ENCODE results near the gene OR6C4.
"Not testable (repeated sequence)": the region's sequence is repeated elsewhere in the genome, so short reads cannot be mapped to it uniquely, and the experiment has no call there.

The OR6C4 gene

GRCh38 chr12:55548756-55549155, 646 bp upstream of the OR6C4 start:
- Histone ChIP-seq H3K27me3 (ENCODE audit: control insufficient read depth, insufficient read depth, low read length) (no peaks in the 10 kb centered on the region), H3K4me2 (ENCODE audit: low read length) (no peak overlapping the region)

DNA sequence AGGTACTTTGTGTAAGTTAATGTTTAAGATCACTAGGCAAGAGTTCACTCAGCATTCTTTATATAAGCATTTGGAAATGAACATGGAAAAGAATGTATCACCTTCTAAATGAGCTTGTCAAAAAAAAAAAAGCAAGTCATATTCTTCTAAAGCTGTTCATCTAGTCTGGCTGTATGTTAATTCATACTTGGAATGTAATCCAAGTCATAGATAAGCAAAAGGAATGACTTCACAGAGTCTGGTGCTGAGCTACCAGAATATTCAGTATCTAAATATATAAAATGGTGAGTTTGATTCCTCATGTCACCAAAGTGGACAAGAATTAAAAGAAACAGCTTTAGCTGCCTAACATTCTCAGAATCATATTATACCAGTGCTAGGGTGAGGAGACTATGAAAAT, 4.9 kb downstream of the OR6C4 start:
- Histone ChIP-seq H3K4me2 (ENCODE audit: low read length) (no peak overlapping the region), H2AFZ (no peak overlapping the region), H3K9me3 (ENCODE audit: control insufficient read depth, low read length) (no peaks in the 10 kb centered on the region), H3K79me2 (no peaks in the 10 kb centered on the region), H3K4me1 (peaks cover 4% of the 10 kb centered on the region), H3K27ac (no peak overlapping the region), H3K36me3 (ENCODE audit: control insufficient read depth, insufficient read depth, low read length) (no peaks in the 10 kb centered on the region), H3K9ac (no peak overlapping the region), H3K4me3 (ENCODE audit: low read depth, low read length) (no peak overlapping the region), H3K27me3 (ENCODE audit: control insufficient read depth, insufficient read depth, low read length) (no peaks in the 10 kb centered on the region)
- TF ChIP-seq, protein P1, sequence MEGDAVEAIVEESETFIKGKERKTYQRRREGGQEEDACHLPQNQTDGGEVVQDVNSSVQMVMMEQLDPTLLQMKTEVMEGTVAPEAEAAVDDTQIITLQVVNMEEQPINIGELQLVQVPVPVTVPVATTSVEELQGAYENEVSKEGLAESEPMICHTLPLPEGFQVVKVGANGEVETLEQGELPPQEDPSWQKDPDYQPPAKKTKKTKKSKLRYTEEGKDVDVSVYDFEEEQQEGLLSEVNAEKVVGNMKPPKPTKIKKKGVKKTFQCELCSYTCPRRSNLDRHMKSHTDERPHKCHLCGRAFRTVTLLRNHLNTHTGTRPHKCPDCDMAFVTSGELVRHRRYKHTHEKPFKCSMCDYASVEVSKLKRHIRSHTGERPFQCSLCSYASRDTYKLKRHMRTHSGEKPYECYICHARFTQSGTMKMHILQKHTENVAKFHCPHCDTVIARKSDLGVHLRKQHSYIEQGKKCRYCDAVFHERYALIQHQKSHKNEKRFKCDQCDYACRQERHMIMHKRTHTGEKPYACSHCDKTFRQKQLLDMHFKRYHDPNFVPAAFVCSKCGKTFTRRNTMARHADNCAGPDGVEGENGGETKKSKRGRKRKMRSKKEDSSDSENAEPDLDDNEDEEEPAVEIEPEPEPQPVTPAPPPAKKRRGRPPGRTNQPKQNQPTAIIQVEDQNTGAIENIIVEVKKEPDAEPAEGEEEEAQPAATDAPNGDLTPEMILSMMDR (IDR thresholded peaks at IDR 0.05), result no peak

More at GRCh38 chr12:55548756-55549155, 646 bp upstream of the OR6C4 start:
- no peak overlapping the region for H3K9ac ChIP-seq
- H3K9me3 ChIP-seq (ENCODE audit: control insufficient read depth, low read length), result no peaks in the 10 kb centered on the region
- TF ChIP-seq, protein P1 (IDR thresholded peaks at IDR 0.05), result no peak
- H3K79me2 ChIP-seq, result no peaks in the 10 kb centered on the region
- peaks cover 4% of the 10 kb centered on the region for H3K4me1 ChIP-seq
- H3K36me3 ChIP-seq (ENCODE audit: control insufficient read depth, insufficient read depth, low read length), result no peaks in the 10 kb centered on the region
- H2AFZ ChIP-seq, result no peak overlapping the region
- H3K4me3 ChIP-seq (ENCODE audit: low read depth, low read length), result no peak overlapping the region
- H3K27ac ChIP-seq, result no peak overlapping the region

GRCh38 chr12:55570060-55570459, 20.7 kb downstream of the OR6C4 start:
- H3K27me3 ChIP-seq (ENCODE audit: control insufficient read depth, insufficient read depth, low read length); H3K9me3 ChIP-seq (ENCODE audit: control insufficient read depth, low read length); H3K36me3 ChIP-seq (ENCODE audit: control insufficient read depth, insufficient read depth, low read length): not testable (repeated sequence)

DNA sequence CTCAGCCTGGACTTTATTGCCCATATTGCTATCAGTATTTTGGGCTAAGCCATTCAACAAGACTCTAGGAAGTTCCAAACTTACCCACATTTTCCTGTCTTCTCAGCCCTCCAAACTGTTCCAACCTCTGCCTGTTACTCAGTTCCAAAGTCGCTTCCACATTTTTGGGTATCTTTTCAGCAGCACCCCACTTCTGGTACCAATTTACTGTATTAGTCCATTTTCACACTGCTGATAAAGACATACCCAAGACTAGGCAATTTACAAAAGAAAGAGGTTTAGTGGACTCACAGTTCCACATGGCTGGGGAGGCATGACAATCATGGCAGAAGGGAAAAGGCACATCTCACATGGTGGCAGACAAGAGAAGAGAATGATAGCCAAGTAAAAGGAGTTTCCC, 21.3 kb downstream of the OR6C4 start:
- not testable (repeated sequence) for H3K4me1 ChIP-seq; H3K79me2 ChIP-seq; H3K27me3 ChIP-seq (ENCODE audit: control insufficient read depth, insufficient read depth, low read length); H3K9ac ChIP-seq; H3K36me3 ChIP-seq (ENCODE audit: control insufficient read depth, insufficient read depth, low read length); H3K4me3 ChIP-seq (ENCODE audit: low read depth, low read length); H3K4me2 ChIP-seq (ENCODE audit: low read length); H2AFZ ChIP-seq; H3K9me3 ChIP-seq (ENCODE audit: control insufficient read depth, low read length); H3K27ac ChIP-seq

More at GRCh38 chr12:55570060-55570459, 20.7 kb downstream of the OR6C4 start:
- H3K9ac ChIP-seq; H3K4me2 ChIP-seq (ENCODE audit: low read length); H3K27ac ChIP-seq; H3K79me2 ChIP-seq; H2AFZ ChIP-seq; H3K4me3 ChIP-seq (ENCODE audit: low read depth, low read length); H3K4me1 ChIP-seq: not testable (repeated sequence)

DNA sequence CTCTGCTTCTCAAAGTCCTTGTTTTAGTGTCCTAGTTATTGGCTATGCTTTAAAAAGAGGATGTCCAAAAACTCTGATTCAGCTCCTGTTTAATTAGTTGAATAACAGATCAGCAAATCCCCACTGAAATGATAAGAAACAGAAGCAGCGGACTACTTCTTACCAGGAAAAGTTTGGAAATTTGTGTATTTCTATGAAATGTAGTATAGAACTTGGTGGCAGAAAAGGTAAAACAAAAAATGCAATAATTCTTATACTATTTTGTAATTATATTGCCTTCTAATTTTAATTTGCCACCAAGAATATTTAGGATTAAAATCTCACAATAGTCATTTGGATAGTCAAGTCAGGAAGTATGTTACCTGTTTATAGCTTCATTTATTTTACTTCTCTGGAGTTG, 22.8 kb downstream of the OR6C4 start, which contains the start of gene OR2AP1:
Gene OR2AP1 (plus strand): TSS at position 301 of the 400 bp plus-strand sequence. CDS start 1,947 bp downstream, outside the sequence.
- H3K4me2 ChIP-seq (ENCODE audit: low read length), result no peak within 1 kb of the TSS
- TF ChIP-seq, protein P1 (IDR thresholded peaks at IDR 0.05), result no peak
- H3K27me3 ChIP-seq (ENCODE audit: control insufficient read depth, insufficient read depth, low read length), result no peaks in the 10 kb centered on the region

GRCh38 chr12:55582066-55582465, 32.7 kb downstream of the OR6C4 start:
- TF ChIP-seq, protein P1 (IDR thresholded peaks at IDR 0.05), result no peak
- Histone ChIP-seq H3K9ac (no peak overlapping the region), H3K4me3 (ENCODE audit: low read depth, low read length) (no peak overlapping the region), H3K4me2 (ENCODE audit: low read length) (no peak overlapping the region), H3K9me3 (ENCODE audit: control insufficient read depth, low read length) (no peaks in the 10 kb centered on the region), H3K27ac (no peak overlapping the region), H3K4me1 (no peaks in the 10 kb centered on the region), H3K27me3 (ENCODE audit: control insufficient read depth, insufficient read depth, low read length) (no peaks in the 10 kb centered on the region), H2AFZ (no peak overlapping the region), H3K36me3 (ENCODE audit: control insufficient read depth, insufficient read depth, low read length) (no peaks in the 10 kb centered on the region), H3K79me2 (no peaks in the 10 kb centered on the region)

More for the DNA sequence above, 22.8 kb downstream of the OR6C4 start, which contains the start of gene OR2AP1:
- no peaks in the 10 kb centered on the region for H3K4me1 ChIP-seq
- H3K27ac ChIP-seq, result no peak within 1 kb of the TSS
- H3K79me2 ChIP-seq, result no peaks in the 10 kb centered on the region
- H3K4me3 ChIP-seq (ENCODE audit: low read depth, low read length), result no peak within 1 kb of the TSS
- H3K9ac ChIP-seq, result no peak within 1 kb of the TSS
- H3K9me3 ChIP-seq (ENCODE audit: control insufficient read depth, low read length), result no peaks in the 10 kb centered on the region
- H2AFZ ChIP-seq, result no peak within 1 kb of the TSS
- no peaks in the 10 kb centered on the region for H3K36me3 ChIP-seq (ENCODE audit: control insufficient read depth, insufficient read depth, low read length)
